ENCODE results near the gene ZNF789. TPM values are rescaled to one million over a fixed set of nuclear protein-coding genes. Genes with fewer than 3 reads are reported as not detected.

Gene ZNF789
- total and polyA plus RNA-seq, 4 experiments from 2014 or later, result 7.6 to 21.2 (median 14.5) TPM

- no peaks in the 10 kb centered on the region for H3K9me3 ChIP-seq (ENCODE audit: control insufficient read depth in 1 of 2, low read length in 2 of 2)
- Mint-ChIP-seq H3K27me3 (no peaks in the 10 kb centered on the region), H3K4me1 (peaks cover 11 to 30% (median 19%) of the 10 kb centered on the region in 4 donors), H3K36me3 (peaks cover 27 to 70% of the 10 kb centered on the region in 2 donors), H3K9me3 (no peaks in the 10 kb centered on the region), H3K27ac (peak overlapping the region in 2 of 7 donors; percentile 11 to 43), H3K4me3 (no peak overlapping the region)
- intact Hi-C loops (cut with micrococcal nuclease), result no loop called here
- CTCF ChIA-PET (ENCODE audit: partially characterized antibody), result no interaction called here
- no peak for DNase-seq
- no peak overlapping the region for H3K4me3 ChIP-seq (ENCODE audit: low read length in 2 of 2)
- no peaks in the 10 kb centered on the region for H3K27me3 ChIP-seq (ENCODE audit: insufficient read depth, low read length)
- peaks cover 60% of the 10 kb centered on the region for H3K36me3 ChIP-seq (ENCODE audit: insufficient read depth, low read length)
- H3K4me1 ChIP-seq (ENCODE audit: insufficient read depth, low read length), result peaks cover 22% of the 10 kb centered on the region
- H3K27ac ChIP-seq (ENCODE audit: low read depth, low read length), result no peak overlapping the region
- POLR2A ChIA-PET (ENCODE audit: partially characterized antibody), result no interaction called here
Measured at GRCh38 chr7:99457650-99458493, 14.8 kb upstream of the ZNF789 start.

- peaks cover 56% of the 10 kb centered on the region for H3K36me3 ChIP-seq (ENCODE audit: insufficient read depth, low read length)
- peaks cover 15 to 38% (median 26%) of the 10 kb centered on the region in 4 donors for H3K4me1 Mint-ChIP-seq
- intact Hi-C loops (cut with micrococcal nuclease), result no loop called here
- H3K36me3 Mint-ChIP-seq, result peaks cover 26 to 68% of the 10 kb centered on the region in 2 donors
- no peak overlapping the region for H3K4me3 Mint-ChIP-seq
- H3K27me3 Mint-ChIP-seq, result no peaks in the 10 kb centered on the region
- peaks cover 33% of the 10 kb centered on the region for H3K4me1 ChIP-seq (ENCODE audit: insufficient read depth, low read length)
- H3K4me3 ChIP-seq (ENCODE audit: low read length in 2 of 2), result no peak overlapping the region
- H3K27ac Mint-ChIP-seq, result peak overlapping the region in 2 of 7 donors; percentile 32 to 35
- H3K27me3 ChIP-seq (ENCODE audit: insufficient read depth, low read length), result no peaks in the 10 kb centered on the region
- POLR2A ChIA-PET (ENCODE audit: partially characterized antibody), result no interaction called here
- H3K27ac ChIP-seq (ENCODE audit: low read depth, low read length), result no peak overlapping the region
- no peaks in the 10 kb centered on the region for H3K9me3 Mint-ChIP-seq
- CTCF ChIA-PET (ENCODE audit: partially characterized antibody), result interaction anchor here (0.6 to 1.2 kb wide), 2 partner anchors 50 to 72 kb away, joined by 3 read pairs; no protein-coding TSS in a partner anchor
- DNase-seq, result no peak
- no peaks in the 10 kb centered on the region for H3K9me3 ChIP-seq (ENCODE audit: control insufficient read depth in 1 of 2, low read length in 2 of 2)
Measured at GRCh38 chr7:99459087-99459486, 13.6 kb upstream of the ZNF789 start.

DNA sequence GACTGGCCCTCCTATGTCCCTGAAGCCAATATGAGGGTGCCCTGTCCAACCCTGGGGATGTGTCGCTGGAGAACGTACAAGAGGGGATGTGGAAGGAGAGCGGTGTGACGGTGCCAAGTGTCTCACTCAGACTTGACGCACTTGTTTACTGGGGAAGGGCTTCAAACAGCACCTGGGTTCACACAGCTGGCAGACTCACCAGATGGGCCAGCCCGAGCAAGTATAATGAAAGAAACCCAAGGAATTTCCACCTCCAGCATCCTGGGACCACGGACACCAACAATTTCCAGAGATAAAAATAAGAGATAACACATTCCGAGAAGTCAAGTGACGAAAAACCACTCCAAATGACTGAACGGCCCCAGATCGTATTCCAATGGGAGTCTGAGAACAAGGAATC lies 12.0 kb upstream of the ZNF789 start:
- Histone ChIP-seq H3K36me3 (ENCODE audit: insufficient read depth, low read length) (peaks cover 41% of the 10 kb centered on the region), H3K27ac (ENCODE audit: low read depth, low read length) (no peak overlapping the region), H3K4me1 (ENCODE audit: insufficient read depth, low read length) (peaks cover 47% of the 10 kb centered on the region), H3K4me3 (ENCODE audit: low read length in 2 of 2) (no peak overlapping the region), H3K9me3 (ENCODE audit: control insufficient read depth in 1 of 2, low read length in 2 of 2) (no peaks in the 10 kb centered on the region), H3K27me3 (ENCODE audit: insufficient read depth, low read length) (no peaks in the 10 kb centered on the region)
- Mint-ChIP-seq H3K36me3 (peaks cover 30 to 59% of the 10 kb centered on the region in 2 donors), H3K9me3 (no peaks in the 10 kb centered on the region), H3K4me3 (peak overlapping the region in 1 of 8 donors; percentile 6), H3K27ac (peak overlapping the region in 3 of 7 donors; percentile 30 to 86 (median 68)), H3K27me3 (no peaks in the 10 kb centered on the region), H3K4me1 (peaks cover 21 to 53% (median 36%) of the 10 kb centered on the region in 4 donors)
- DNase-seq, result no peak
- POLR2A ChIA-PET (ENCODE audit: partially characterized antibody), result no interaction called here
- CTCF ChIA-PET (ENCODE audit: partially characterized antibody), result no interaction called here
- intact Hi-C loops (cut with micrococcal nuclease), result no loop called here

DNA sequence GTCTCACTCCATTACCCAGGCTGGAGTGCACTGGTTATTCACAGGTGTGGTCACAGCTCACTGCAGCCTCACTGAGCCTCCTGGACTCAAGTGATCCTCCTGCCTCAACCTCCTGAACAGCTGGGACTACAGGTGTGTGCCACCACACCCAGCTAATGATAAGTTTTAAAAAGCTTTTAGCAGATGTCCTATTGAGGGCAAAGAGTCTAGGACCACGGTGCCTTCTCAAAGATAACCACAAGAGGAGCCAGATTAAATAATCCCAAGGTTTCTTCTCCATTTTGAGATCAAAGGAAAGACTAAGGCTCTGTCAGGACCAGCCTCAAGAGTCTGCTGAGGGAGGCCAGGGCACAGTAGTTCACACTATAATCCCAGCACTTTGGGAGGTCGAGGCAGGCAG lies 11.5 kb upstream of the ZNF789 start:
- Mint-ChIP-seq H3K27ac (no peak overlapping the region), H3K27me3 (no peaks in the 10 kb centered on the region), H3K9me3 (no peaks in the 10 kb centered on the region), H3K4me3 (no peak overlapping the region), H3K36me3 (peaks cover 30 to 59% of the 10 kb centered on the region in 2 donors), H3K4me1 (peaks cover 24 to 59% (median 40%) of the 10 kb centered on the region in 4 donors)
- Histone ChIP-seq H3K36me3 (ENCODE audit: insufficient read depth, low read length) (peaks cover 40% of the 10 kb centered on the region), H3K4me3 (ENCODE audit: low read length in 2 of 2) (no peak overlapping the region), H3K9me3 (ENCODE audit: control insufficient read depth in 1 of 2, low read length in 2 of 2) (no peaks in the 10 kb centered on the region), H3K27me3 (ENCODE audit: insufficient read depth, low read length) (no peaks in the 10 kb centered on the region), H3K27ac (ENCODE audit: low read depth, low read length) (no peak overlapping the region), H3K4me1 (ENCODE audit: insufficient read depth, low read length) (peaks cover 49% of the 10 kb centered on the region)
- DNase-seq, result no peak
- POLR2A ChIA-PET (ENCODE audit: partially characterized antibody), result no interaction called here
- intact Hi-C loops (cut with micrococcal nuclease), result no loop called here
- CTCF ChIA-PET (ENCODE audit: partially characterized antibody), result no interaction called here

GRCh38 chr7:99465421-99465768 lies 7.3 kb upstream of the ZNF789 start:
- Mint-ChIP-seq H3K27me3 (no peaks in the 10 kb centered on the region), H3K4me3 (peak overlapping the region; percentile 90 to 97 (median 96)), H3K9me3 (no peaks in the 10 kb centered on the region), H3K27ac (peak overlapping the region; percentile 79 to 98 (median 95)), H3K36me3 (peaks cover 8 to 22% of the 10 kb centered on the region in 2 donors), H3K4me1 (peaks cover 19 to 52% (median 30%) of the 10 kb centered on the region in 4 donors)
- peaks cover 6% of the 10 kb centered on the region for H3K36me3 ChIP-seq (ENCODE audit: insufficient read depth, low read length)
- no peaks in the 10 kb centered on the region for H3K27me3 ChIP-seq (ENCODE audit: insufficient read depth, low read length)
- ChIA-PET POLR2A (ENCODE audit: partially characterized antibody) (interaction anchor here (0.7 to 3.8 kb wide), 9 partner anchors 15 to 151 kb away, joined by 3 to 17 read pairs (median 4); partner anchors contain the start of genes BUD31, CPSF4, PTCD1 and ZKSCAN5), CTCF (ENCODE audit: partially characterized antibody) (interaction anchor here (1.0 to 1.6 kb wide), 2 partner anchors 27 to 100 kb away, joined by 4 read pairs; no protein-coding TSS in a partner anchor)
- no peak for DNase-seq
- H3K9me3 ChIP-seq (ENCODE audit: control insufficient read depth in 1 of 2, low read length in 2 of 2), result no peaks in the 10 kb centered on the region
- intact Hi-C loops (cut with micrococcal nuclease), result no loop called here
- H3K4me3 ChIP-seq (ENCODE audit: low read length in 2 of 2), result peak overlapping the region; percentile 78 to 83
- peak overlapping the region; percentile 78 for H3K27ac ChIP-seq (ENCODE audit: low read depth, low read length)
- H3K4me1 ChIP-seq (ENCODE audit: insufficient read depth, low read length), result peaks cover 47% of the 10 kb centered on the region

DNA sequence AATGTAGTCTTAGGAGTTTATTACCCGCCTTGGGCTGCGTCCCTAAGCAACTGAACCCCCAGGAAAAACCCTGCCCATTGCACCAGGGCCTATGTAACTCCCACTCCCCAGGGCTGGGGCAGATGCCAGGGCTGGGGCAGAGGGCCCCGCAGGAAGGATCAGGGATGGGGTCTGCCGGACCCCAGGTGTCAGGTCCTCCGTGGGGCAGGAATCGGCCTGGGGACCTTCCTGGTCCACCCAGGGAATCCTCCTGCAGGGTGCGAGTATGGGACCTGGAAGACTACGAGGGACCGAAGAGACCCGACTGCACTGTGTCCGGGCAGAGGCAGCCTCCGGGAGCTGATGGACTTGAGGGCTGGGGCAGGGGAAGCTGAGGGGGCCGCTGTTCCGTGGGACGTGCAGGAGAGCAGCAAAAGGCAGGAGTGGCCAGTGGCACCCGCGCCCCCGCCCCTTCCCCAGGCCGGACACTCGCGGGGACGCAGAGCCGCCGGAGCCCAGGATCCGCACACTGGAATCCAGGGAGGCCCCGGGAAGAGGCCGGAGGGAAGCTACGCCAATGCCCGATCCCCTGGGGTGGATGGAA lies 4.3 kb upstream of the ZNF789 start:
- ChIA-PET CTCF (ENCODE audit: partially characterized antibody) (no interaction called here), POLR2A (ENCODE audit: partially characterized antibody) (interaction anchor here (1.7 kb wide), 1 partner anchor 90 kb away, joined by 7 read pairs; the partner anchor contains the start of gene ZNF655)
- H3K27ac ChIP-seq (ENCODE audit: low read depth, low read length), result no peak overlapping the region
- H3K4me3 ChIP-seq (ENCODE audit: low read length in 2 of 2), result no peak overlapping the region
- no peak for DNase-seq
- H3K9me3 ChIP-seq (ENCODE audit: control insufficient read depth in 1 of 2, low read length in 2 of 2), result no peaks in the 10 kb centered on the region
- peaks cover 29% of the 10 kb centered on the region for H3K4me1 ChIP-seq (ENCODE audit: insufficient read depth, low read length)
- H3K27me3 Mint-ChIP-seq, result no peaks in the 10 kb centered on the region
- intact Hi-C loops (cut with micrococcal nuclease), result no loop called here
- no peaks in the 10 kb centered on the region for H3K9me3 Mint-ChIP-seq
- no peak overlapping the region for H3K27ac Mint-ChIP-seq
- H3K27me3 ChIP-seq (ENCODE audit: insufficient read depth, low read length), result no peaks in the 10 kb centered on the region
- peaks cover 24 to 43% (median 32%) of the 10 kb centered on the region in 4 donors for H3K4me1 Mint-ChIP-seq
- H3K36me3 Mint-ChIP-seq, result peaks cover 8 to 21% of the 10 kb centered on the region in 2 donors
- H3K36me3 ChIP-seq (ENCODE audit: insufficient read depth, low read length), result no peaks in the 10 kb centered on the region
- peak overlapping the region in 2 of 8 donors; percentile 9 to 41 for H3K4me3 Mint-ChIP-seq

All from CD4-positive, alpha-beta memory T cell (primary cell).